HG03520 (cell line): ENCODE data around the gene STT3B.

Experiments used
- ATAC-seq: cut with Tn5 transposase; IDR thresholded peaks from one replicate; pipeline ENCODE4 v1.9.1; 2021; ENCODE audit warnings: mild to moderate bottlenecking, moderate library complexity; ENCODE audit not compliant: unreplicated experiment

STT3B gene

GRCh38 chr3:31636694-31637442 is 104.1 kb downstream of the STT3B start:
- ATAC-seq: no peak

DNA sequence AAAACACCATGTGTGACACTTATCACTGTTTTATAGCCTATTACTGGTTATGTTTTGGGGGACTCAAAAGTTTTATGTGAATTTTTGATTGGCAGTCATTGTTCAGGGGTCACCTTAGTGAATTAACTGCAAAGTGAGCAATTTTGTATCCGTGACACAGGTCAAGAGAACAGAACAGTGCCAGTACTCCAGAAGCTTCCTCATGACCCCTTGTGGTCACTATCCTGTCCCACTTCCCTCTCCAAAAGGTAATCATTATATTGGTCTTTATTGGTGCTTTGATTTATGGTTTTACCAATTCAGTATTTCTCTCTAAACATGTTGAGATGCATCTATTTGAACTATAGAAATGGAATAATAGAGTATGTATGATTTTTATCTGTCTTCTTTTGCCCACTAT is 107.1 kb downstream of the STT3B start:
- ATAC-seq: no peak

DNA sequence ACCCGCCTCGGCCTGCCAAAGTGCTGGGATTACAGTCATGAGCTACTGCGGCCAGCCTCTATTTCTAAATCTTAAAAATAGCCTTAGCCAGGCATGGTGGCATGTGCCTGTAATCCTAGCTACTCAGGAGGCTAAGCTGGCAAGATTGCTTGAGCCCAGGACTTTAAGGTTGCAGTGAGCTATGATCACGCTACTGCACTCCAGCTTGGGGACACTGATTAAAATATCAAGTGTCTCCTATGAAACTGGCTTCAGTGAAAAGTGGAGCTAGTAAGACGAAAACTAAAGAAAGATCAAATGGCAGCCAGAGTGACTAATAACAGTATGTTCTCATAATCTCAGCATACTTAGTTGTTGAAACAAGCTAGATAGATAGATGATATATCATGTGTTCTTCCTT is 112.5 kb downstream of the STT3B start:
- no peak for ATAC-seq

DNA sequence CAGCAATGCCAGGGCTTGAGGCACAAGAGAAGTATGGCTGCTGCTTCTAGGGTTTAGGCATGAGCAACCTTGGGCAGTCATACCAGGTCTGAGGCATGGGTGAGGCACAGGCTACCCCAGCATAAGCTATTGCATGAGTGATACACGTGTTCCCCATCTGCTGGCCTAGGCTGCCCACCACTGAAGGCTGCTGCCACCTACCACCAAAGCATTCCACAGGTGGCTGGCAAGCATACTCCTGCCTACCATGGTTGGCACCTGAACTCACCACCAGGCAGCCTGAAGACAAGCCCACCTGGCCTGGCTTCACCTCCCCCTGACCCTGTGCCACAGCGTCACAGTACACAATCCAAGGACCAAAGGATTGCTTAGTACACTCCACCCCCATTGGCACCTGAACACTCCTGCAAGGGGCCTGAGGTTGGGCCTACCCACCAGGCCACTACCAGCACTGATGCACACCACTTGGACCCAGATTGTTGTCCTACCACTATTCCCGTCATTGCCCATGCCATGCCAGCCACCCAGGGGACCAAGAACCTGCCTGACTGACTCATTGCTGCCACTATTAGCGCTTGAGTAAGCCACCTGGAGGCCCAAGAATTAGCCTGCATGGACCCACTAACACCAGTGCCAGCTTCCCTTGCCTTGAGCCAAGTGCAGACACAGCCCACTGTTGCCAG is 115.7 kb downstream of the STT3B start:
- no peak for ATAC-seq

- no peak for ATAC-seq
Observed at GRCh38 chr3:31652296-31652695, 119.6 kb downstream of the STT3B start.

DNA sequence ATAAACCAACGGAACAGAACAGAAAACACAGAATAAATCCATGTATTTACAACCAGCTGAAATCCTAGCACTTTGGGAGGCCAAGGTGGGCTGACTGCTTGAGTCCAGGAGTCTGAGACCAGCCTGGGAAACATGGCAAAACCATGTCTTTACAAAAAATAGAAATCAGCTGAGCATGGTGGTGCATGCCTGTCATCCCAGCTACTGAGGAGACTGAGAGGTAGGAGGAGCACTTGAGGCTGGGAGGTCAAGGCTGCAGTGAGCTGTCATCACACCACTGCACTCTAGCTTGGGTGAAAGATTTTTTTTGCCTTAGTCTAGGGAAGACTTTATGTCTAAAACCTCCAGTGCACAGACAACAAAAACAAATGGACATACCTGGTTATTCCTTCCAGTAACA is 120.7 kb downstream of the STT3B start:
- no peak for ATAC-seq

DNA sequence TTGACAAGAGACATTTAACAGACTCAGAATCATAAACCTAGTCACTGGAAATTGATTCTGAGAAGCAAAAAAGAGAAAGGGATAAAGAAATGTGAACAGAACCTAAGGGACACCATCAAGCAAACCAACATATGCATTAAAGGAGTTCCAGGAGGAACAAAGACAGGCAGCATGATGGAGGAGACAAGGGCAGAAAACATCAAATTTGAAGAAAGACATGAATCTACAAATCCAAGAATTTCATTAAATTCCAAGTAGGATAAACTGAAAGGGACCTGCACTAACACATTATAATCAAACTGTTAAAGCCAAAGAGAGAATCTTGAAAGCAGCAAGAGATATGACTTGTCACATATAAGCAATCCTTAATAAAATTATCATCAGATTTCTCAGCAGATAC is 122.3 kb downstream of the STT3B start:
- no peak for ATAC-seq

DNA sequence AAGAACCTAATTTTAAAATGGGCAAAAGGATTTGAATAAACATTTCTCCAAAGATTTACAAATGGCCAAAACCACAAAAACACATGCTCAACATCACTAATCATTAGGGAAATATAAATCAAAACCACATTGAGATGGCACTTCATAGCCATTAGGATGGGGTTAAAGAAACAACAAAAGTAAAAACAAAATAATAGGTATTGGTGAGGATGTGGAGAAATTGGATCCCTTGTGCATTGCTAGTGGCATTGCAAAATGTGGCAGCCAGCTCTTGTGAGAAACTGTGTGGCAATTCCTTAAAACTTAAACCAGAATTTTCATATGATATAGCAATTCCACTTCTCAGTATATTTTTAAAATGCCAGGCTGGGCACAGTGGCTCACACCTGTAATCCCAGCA is 126.5 kb downstream of the STT3B start:
- ATAC-seq: no peak

GRCh38 chr3:31661286-31661685 is 128.6 kb downstream of the STT3B start:
- no peak for ATAC-seq

- no peak for ATAC-seq
Observed at GRCh38 chr3:31661993-31662670, 129.4 kb downstream of the STT3B start.

DNA sequence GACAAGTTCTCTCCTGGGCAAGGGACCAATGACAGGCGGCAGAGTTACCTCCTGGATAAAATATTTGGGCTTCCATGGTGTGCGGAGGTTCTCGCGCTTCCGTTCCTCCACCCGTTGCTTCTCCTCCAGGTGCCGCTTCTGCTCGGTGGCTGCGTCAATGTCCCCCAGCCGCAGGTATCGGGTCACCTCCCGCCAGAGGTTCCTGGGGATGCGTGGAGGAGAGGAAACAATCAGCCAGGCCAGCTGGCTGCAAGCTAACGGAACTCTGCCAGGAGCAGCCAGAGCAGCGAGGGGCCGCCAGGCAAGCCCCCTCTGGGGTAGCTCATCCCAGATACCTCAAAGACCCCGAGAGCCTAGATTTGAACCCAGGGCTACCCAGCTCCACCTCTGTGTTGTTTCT is 131.3 kb downstream of the STT3B start:
- no peak for ATAC-seq

GRCh38 chr3:31667582-31667981 is 134.9 kb downstream of the STT3B start:
- ATAC-seq: no peak

DNA sequence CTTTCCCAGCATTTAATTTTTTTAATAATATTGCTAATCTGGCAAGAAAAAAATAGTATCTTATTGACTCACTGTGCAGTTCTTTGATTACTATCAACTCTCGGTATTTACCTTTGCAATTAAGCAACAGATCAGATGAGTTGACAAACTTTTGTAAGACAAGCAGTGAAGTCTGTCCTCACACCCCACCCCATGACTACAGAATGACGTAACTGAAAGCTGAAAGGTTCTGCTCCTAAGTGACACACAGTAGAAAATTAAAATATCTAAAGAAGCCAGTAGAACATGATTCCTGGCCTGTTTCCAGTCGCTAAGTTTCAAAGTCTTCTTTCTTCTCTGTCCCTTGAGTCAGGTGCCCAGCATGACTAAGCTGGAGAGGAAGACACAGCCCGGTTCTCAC is 135.5 kb downstream of the STT3B start:
- ATAC-seq: no peak

DNA sequence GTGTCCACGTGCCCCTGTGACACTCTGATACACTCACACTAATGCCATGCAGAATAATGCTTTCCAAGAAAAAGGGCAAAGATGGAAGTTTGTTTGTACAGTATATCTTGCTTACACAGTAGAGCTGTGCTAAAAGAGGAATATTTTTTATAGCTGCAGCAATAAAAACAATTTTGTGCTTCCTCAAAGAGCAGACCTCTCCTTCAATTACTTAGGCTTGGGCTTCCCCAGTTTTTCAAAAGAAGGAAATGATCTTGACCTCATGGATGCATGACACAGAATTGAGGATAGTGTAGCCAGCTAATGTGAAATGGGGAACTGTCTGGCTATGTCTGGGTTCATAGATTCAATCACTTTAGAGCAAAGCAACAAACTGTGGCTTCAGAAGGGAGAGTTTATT is 137.4 kb downstream of the STT3B start:
- no peak for ATAC-seq

DNA sequence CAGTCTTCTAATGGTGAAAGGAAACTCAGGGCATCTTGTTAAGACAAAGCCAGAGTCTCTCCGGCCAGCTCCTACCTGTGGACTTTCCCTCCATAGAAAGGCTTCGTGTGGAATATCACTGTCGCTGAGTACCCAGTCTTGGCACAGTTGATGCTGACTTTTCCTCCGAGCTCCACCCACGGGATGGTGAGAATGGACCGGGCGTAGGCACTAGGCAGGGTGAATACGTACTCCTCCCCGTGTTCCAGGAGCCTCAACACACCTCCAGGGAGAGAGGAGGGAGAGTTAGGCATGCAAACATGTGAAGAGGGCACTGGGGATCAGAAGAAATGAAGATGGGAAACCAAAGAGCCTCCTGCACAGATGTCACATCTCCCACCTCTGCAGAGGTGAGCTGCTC is 138.0 kb downstream of the STT3B start:
- ATAC-seq: no peak

DNA sequence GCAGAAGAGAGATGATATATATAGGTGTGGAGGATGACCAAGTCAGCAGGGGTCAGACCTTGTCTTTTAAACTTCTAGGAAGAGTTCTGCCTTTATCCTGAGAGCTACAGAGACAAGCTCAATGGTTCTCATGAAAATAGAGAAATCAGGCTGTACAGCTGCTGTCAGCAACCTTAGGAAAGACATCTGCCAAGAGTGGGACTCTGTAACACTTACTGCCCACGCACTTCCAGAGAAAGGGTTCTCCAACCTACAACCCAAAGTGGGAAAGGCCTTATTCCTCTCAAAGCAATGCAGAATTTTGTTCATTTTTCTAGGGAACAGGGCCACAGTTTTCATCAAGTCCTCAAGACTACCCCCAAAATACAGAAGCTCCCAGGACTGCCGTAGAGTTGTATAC is 138.7 kb downstream of the STT3B start:
- no peak for ATAC-seq

DNA sequence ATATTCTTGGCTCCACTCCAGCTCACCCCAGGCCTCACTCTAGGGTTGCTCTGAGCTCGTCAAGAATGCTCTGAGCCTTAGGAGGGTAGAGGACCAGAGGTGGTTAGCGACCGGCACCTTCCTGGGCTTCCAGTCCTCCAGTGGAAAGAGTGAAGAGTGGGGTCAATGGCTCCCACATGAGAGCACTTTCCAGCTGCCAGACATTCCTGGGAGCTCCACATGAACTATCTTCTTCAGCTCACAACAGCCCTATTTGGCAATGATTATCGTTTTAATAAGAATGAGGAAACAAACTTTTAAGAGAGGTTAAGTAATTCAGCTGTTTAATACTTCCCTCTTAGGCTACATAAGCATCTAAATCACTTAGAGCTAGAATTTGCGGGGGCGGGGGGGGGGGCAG is 139.3 kb downstream of the STT3B start:
- no peak for ATAC-seq

DNA sequence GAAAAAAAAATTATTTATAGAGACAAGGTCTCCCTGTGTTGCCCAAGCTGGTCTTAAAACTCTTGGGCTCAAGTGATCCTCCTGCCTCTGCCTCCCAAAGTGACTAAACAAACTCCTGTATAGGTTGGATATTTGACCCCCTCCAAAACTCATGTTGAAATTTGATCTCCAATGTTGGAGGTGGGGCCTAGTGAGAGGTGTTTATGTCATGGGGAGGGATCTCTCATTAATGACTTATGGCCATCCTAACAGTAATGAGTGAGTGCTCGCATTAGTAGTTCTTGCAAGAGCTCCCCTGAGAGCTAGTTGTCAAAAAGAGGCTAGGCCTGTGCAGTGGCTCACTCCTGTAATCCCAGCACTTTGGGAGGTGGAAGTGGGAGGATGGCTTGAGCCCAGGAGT is 141.2 kb downstream of the STT3B start:
- ATAC-seq: no peak

DNA sequence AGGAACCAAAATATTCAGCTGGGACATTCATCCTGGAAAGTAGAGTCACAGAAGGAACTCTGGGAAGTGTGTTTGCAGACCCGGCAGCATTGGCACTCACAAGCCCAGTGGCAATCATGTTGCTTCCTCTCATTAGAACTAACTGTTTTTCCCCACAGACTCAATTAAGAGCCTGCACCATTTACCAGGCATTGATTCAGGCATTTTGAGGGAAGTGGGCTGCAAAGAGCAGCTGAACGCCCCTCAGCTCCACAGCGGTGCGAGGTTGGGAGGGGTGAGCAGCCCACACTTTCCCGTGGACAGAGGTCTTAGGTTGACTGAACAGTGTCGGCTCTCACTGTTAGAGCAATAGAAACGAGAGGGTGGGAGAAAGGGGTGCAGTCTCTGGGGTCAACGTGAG is 143.8 kb downstream of the STT3B start:
- no peak for ATAC-seq

DNA sequence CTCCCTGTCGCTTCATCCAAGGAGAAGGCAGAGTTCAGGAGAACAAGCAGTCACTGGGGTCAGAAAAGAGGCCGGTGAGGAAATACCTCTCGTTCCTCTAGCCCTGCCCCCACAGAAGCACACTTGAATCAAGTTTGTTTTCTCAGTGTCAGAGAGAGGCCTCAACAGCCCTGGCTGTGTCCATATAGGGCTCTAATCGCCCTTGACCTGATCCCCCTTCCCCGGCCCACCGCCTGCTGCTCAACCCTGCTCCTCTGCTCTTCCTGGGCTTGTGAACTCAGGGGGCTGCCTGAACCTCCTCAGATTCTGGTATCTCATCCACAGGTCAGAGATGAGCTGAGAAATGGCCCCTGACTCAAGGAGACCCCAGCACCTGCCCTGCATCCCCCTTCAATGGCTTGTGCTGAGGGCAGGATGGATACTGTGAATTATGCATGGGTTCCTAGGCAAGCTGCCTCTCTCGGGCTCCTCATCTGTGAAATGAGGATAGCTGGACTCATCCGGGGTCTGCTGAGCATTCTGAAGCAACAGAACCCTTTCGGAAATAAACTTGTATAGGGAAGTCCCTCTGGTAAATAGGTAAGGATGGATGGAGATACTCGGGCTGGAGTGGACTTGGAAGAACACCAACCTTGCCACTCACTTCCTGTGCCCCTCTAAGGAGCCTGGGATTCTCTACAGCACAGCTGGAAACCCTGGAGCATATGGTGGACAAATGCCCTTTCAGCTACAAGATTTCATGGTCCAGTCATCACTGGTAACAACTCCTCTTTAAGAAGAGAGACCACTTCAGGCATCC is 147.5 kb downstream of the STT3B start:
- no peak for ATAC-seq
